ENCODE measurements around the gene FAM83D. TPM values are rescaled to one million over a fixed set of nuclear protein-coding genes. Genes with fewer than 3 reads are reported as not detected.
"Not testable (repeated sequence)": the region's sequence is repeated elsewhere in the genome, so short reads cannot be mapped to it uniquely, and the experiment has no call there.

FAM83D gene
- total RNA-seq, 2 experiments from 2014 or later: 24.9 to 25.6 TPM

- DNase-seq: no peak
- H3K4me1 Mint-ChIP-seq (ENCODE audit: low read depth): peaks cover 20% of the 10 kb centered on the region
- H3K4me3 Mint-ChIP-seq: no peak overlapping the region
- no peaks in the 10 kb centered on the region for H3K27me3 Mint-ChIP-seq (ENCODE audit: low read depth)
- ATAC-seq: no peak
- no peaks in the 10 kb centered on the region for H3K9me3 Mint-ChIP-seq (ENCODE audit: insufficient read depth)
- ChIA-PET POLR2A (interaction anchor here (0.6 kb wide), 1 partner anchor 11 kb away, joined by 3 read pairs; no protein-coding TSS in a partner anchor), CTCF (interaction anchor here (1.2 to 4.9 kb wide), 4 partner anchors 8 to 51 kb away, joined by 3 to 22 read pairs (median 5); partner anchors contain the start of gene DHX35)
- peaks cover 18% of the 10 kb centered on the region for H3K36me3 Mint-ChIP-seq (ENCODE audit: low read depth)
- peak overlapping the region; percentile 9 for H3K27ac Mint-ChIP-seq
These were observed 61.6 kb downstream of the FAM83D start for GRCh38 chr20:38987777-38988176.

- ChIA-PET POLR2A (no interaction called here), CTCF (interaction anchor here (1.5 kb wide), 1 partner anchor 28 kb away, joined by 5 read pairs; the partner anchor contains the start of gene DHX35)
- H3K36me3 Mint-ChIP-seq (ENCODE audit: low read depth): peaks cover 22% of the 10 kb centered on the region
- H3K27me3 Mint-ChIP-seq (ENCODE audit: low read depth): no peaks in the 10 kb centered on the region
- no peaks in the 10 kb centered on the region for H3K9me3 Mint-ChIP-seq (ENCODE audit: insufficient read depth)
- DNase-seq (no peak), ATAC-seq (no peak)
- H3K27ac Mint-ChIP-seq: no peak overlapping the region
- H3K4me3 Mint-ChIP-seq: no peak overlapping the region
- H3K4me1 Mint-ChIP-seq (ENCODE audit: low read depth): peaks cover 20% of the 10 kb centered on the region
These were observed 64.5 kb downstream of the FAM83D start for GRCh38 chr20:38990728-38991127.

GRCh38 chr20:38991814-38992704, 65.8 kb downstream of the FAM83D start:
- Mint-ChIP-seq H3K4me3 (no peak overlapping the region), H3K36me3 (ENCODE audit: low read depth) (peaks cover 22% of the 10 kb centered on the region), H3K27ac (no peak overlapping the region), H3K27me3 (ENCODE audit: low read depth) (no peaks in the 10 kb centered on the region), H3K9me3 (ENCODE audit: insufficient read depth) (no peaks in the 10 kb centered on the region), H3K4me1 (ENCODE audit: low read depth) (peaks cover 13% of the 10 kb centered on the region)
- CTCF ChIA-PET: interaction anchor here (0.6 to 1.5 kb wide), 3 partner anchors 29 to 90 kb away, joined by 4 to 5 read pairs (median 4); partner anchors contain the start of gene DHX35
- DNase-seq (no peak), ATAC-seq (no peak)
- POLR2A ChIA-PET: no interaction called here

- CTCF ChIA-PET: interaction anchor here (1.3 to 2.4 kb wide), 4 partner anchors 10 to 85 kb away, joined by 3 to 12 read pairs (median 4); partner anchors contain the start of gene DHX35
- Mint-ChIP-seq H3K27me3 (ENCODE audit: low read depth) (no peaks in the 10 kb centered on the region), H3K4me1 (ENCODE audit: low read depth) (peaks cover 30% of the 10 kb centered on the region), H3K27ac (no peak overlapping the region), H3K4me3 (no peak overlapping the region), H3K9me3 (ENCODE audit: insufficient read depth) (no peaks in the 10 kb centered on the region), H3K36me3 (ENCODE audit: low read depth) (peaks cover 28% of the 10 kb centered on the region)
- POLR2A ChIA-PET: interaction anchor here (0.6 to 1.5 kb wide), 3 partner anchors 33 to 506 kb away, joined by 3 to 5 read pairs (median 4); partner anchors contain the start of gene DHX35
- DNase-seq: no peak
- no peak for ATAC-seq
These were observed 69.4 kb downstream of the FAM83D start for GRCh38 chr20:38995536-38996044.

- ChIA-PET POLR2A (interaction anchor here (0.5 to 1.4 kb wide), 3 partner anchors 25 to 35 kb away, joined by 3 to 7 read pairs (median 5); partner anchors contain the start of gene DHX35), CTCF (interaction anchor here (1.1 to 3.6 kb wide), 7 partner anchors 11 to 84 kb away, joined by 3 to 22 read pairs (median 9); partner anchors contain the start of genes DHX35 and FAM83D)
- not testable (repeated sequence) for ATAC-seq; DNase-seq; H3K27ac Mint-ChIP-seq; H3K27me3 Mint-ChIP-seq (ENCODE audit: low read depth); H3K4me3 Mint-ChIP-seq; H3K9me3 Mint-ChIP-seq (ENCODE audit: insufficient read depth)
- peaks cover 29% of the 10 kb centered on the region for H3K4me1 Mint-ChIP-seq (ENCODE audit: low read depth)
- H3K36me3 Mint-ChIP-seq (ENCODE audit: low read depth): peaks cover 35% of the 10 kb centered on the region
These were observed 70.6 kb downstream of the FAM83D start for GRCh38 chr20:38996866-38997265.

GRCh38 chr20:38997622-38998021, 71.4 kb downstream of the FAM83D start:
- POLR2A ChIA-PET: interaction anchor here (0.6 to 1.4 kb wide), 2 partner anchors 36 kb away, joined by 3 to 7 read pairs; partner anchors contain the start of gene DHX35
- peak overlapping the region; percentile 67 for H3K27ac Mint-ChIP-seq
- peaks cover 36% of the 10 kb centered on the region for H3K36me3 Mint-ChIP-seq (ENCODE audit: low read depth)
- no peaks in the 10 kb centered on the region for H3K27me3 Mint-ChIP-seq (ENCODE audit: low read depth)
- peak; percentile 87 for ATAC-seq
- CTCF ChIA-PET: interaction anchor here (0.7 to 3.6 kb wide), 11 partner anchors 11 to 71 kb away, joined by 3 to 22 read pairs (median 4); partner anchors contain the start of genes DHX35 and FAM83D
- no peaks in the 10 kb centered on the region for H3K9me3 Mint-ChIP-seq (ENCODE audit: insufficient read depth)
- peak overlapping the region; percentile 28 for H3K4me3 Mint-ChIP-seq
- DNase-seq: peak; percentile 75
- H3K4me1 Mint-ChIP-seq (ENCODE audit: low read depth): peaks cover 26% of the 10 kb centered on the region

- Mint-ChIP-seq H3K9me3 (ENCODE audit: insufficient read depth) (no peaks in the 10 kb centered on the region), H3K4me3 (no peak overlapping the region), H3K4me1 (ENCODE audit: low read depth) (peaks cover 26% of the 10 kb centered on the region), H3K27ac (peak overlapping the region; percentile 7), H3K36me3 (ENCODE audit: low read depth) (peaks cover 48% of the 10 kb centered on the region), H3K27me3 (ENCODE audit: low read depth) (no peaks in the 10 kb centered on the region)
- ChIA-PET POLR2A (interaction anchor here (1.1 to 1.4 kb wide), 2 partner anchors 11 to 37 kb away, joined by 3 to 4 read pairs; partner anchors contain the start of gene DHX35), CTCF (interaction anchor here (0.8 to 3.6 kb wide), 3 partner anchors 13 to 73 kb away, joined by 3 to 22 read pairs (median 4); partner anchors contain the start of gene FAM83D)
- ATAC-seq (no peak), DNase-seq (no peak)
These were observed 73.0 kb downstream of the FAM83D start for GRCh38 chr20:38999217-38999616.

- ChIA-PET CTCF (interaction anchor here (1.4 kb wide), 1 partner anchor 50 kb away, joined by 3 read pairs; no protein-coding TSS in a partner anchor), POLR2A (interaction anchor here (1.4 kb wide), 1 partner anchor 12 kb away, joined by 3 read pairs; no protein-coding TSS in a partner anchor)
- Mint-ChIP-seq H3K4me3 (no peak overlapping the region), H3K27ac (no peak overlapping the region), H3K36me3 (ENCODE audit: low read depth) (peaks cover 49% of the 10 kb centered on the region), H3K4me1 (ENCODE audit: low read depth) (peaks cover 31% of the 10 kb centered on the region), H3K27me3 (ENCODE audit: low read depth) (no peaks in the 10 kb centered on the region), H3K9me3 (ENCODE audit: insufficient read depth) (no peaks in the 10 kb centered on the region)
- DNase-seq (no peak), ATAC-seq (no peak)
These were observed 74.0 kb downstream of the FAM83D start for GRCh38 chr20:38999965-39000910.

Other genes with a start within 250 kb of the FAM83D start
- not detected for gene SLC32A1, start 201.9 kb upstream of the FAM83D start, total RNA-seq
- gene ACTR5, start 178.0 kb upstream of the FAM83D start, total RNA-seq: 1 to 10 TPM; 8.4 to 9.2 TPM
- 10 to 100 TPM; 63.4 to 65.1 TPM for gene PPP1R16B, start 120.7 kb upstream of the FAM83D start, total RNA-seq
- gene DHX35, start 35.9 kb downstream of the FAM83D start, total RNA-seq: 10 to 100 TPM; 10.8 to 11.1 TPM